Measurements from ENCODE around the gene MED13L.

- TF ChIP-seq CTCF (IDR thresholded peaks at IDR 0.05) (peak in 1 of 5 experiments; percentile 21), POLR2A (IDR thresholded peaks at IDR 0.05) (no peak), POLR2AphosphoS5 (IDR thresholded peaks at IDR 0.05) (no peak), EP300 (IDR thresholded peaks at IDR 0.05; ENCODE audit: low read depth) (no peak)
These were observed 3.5 kb downstream of the MED13L start for GRCh38 chr12:116273813-116274550.

Data from transverse colon (tissue), 4 donors.